ENCODE results near the gene ACTRT3.
A peak's percentile ranks its signal among the peaks of the same experiment; 100 is the strongest.

ACTRT3 gene

DNA sequence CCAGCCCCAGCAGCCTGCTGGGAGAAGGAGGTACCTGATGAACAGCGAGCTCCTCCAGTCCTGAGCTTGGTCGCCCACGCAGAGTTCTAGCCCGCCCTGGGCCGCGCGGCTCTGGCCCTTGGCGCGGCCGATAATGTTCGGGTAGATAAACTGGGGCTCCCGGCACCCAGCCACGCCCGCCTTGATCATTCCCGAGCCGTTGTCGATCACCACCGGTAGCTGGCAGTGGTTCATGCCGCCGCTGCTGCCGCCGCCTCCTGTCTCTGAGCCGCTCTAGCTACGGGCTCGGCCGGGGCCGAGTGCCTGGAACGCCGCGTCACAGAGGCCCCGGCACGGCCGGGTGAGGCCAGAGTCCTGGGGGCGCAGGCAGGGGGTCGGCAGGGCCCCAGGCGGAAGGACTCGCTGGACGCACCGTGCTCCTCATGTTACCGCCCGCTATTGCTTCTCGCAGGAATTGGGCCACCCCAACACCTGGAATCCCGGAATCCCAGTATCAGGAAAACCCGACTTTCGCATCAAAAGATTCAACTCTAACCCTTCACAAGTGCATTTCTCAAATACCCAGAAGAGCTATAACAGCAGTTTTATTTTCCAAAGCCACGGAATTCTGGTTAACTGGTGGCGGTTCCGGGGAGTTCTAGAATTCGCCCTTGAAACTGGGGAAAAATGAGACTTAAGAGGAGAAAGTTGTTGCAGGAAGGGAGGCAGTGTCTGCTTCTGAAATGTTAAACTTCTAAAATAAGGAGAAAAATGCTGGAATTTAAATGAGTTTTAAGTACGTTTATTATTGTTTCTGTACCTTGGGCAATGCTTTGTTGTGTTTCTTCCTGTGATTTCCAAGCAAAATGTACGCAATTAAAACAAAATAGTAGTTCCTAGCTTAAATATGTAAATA, at the start of gene ACTRT3 (continued):
- TF ChIP-seq REPIN1 (tag by site-specific recombination; IDR thresholded peaks at IDR 0.05; ENCODE audit: low read depth): no peak
- no peak for TF ChIP-seq ZNF366 (tag by site-specific recombination; conservative IDR thresholded peaks at IDR 0.05)
- peak; percentile 80 for TF ChIP-seq ZEB2 (tag by site-specific recombination; IDR thresholded peaks at IDR 0.05)
- no peak for TF ChIP-seq ZFP3 (tag by site-specific recombination; IDR thresholded peaks at IDR 0.05; ENCODE audit: low read depth)
- no peak for TF ChIP-seq ZNF843 (tag by site-specific recombination; IDR thresholded peaks at IDR 0.05)
- peak; percentile 97 for TF ChIP-seq ZBTB20 (tag by site-specific recombination; IDR thresholded peaks at IDR 0.05)
- TF ChIP-seq, protein P1, sequence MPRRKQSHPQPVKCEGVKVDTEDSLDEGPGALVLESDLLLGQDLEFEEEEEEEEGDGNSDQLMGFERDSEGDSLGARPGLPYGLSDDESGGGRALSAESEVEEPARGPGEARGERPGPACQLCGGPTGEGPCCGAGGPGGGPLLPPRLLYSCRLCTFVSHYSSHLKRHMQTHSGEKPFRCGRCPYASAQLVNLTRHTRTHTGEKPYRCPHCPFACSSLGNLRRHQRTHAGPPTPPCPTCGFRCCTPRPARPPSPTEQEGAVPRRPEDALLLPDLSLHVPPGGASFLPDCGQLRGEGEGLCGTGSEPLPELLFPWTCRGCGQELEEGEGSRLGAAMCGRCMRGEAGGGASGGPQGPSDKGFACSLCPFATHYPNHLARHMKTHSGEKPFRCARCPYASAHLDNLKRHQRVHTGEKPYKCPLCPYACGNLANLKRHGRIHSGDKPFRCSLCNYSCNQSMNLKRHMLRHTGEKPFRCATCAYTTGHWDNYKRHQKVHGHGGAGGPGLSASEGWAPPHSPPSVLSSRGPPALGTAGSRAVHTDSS (tag by site-specific recombination; IDR thresholded peaks at IDR 0.05): no peak
- TF ChIP-seq, protein P2, sequence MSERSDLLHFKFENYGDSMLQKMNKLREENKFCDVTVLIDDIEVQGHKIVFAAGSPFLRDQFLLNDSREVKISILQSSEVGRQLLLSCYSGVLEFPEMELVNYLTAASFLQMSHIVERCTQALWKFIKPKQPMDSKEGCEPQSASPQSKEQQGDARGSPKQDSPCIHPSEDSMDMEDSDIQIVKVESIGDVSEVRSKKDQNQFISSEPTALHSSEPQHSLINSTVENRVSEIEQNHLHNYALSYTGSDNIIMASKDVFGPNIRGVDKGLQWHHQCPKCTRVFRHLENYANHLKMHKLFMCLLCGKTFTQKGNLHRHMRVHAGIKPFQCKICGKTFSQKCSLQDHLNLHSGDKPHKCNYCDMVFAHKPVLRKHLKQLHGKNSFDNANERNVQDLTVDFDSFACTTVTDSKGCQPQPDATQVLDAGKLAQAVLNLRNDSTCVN (tag by site-specific recombination; optimal IDR thresholded peaks at IDR 0.05): peak; percentile 72
- no peak for TF ChIP-seq ZNF514 (tag by site-specific recombination; IDR thresholded peaks at IDR 0.05)
- TF ChIP-seq, protein P3, sequence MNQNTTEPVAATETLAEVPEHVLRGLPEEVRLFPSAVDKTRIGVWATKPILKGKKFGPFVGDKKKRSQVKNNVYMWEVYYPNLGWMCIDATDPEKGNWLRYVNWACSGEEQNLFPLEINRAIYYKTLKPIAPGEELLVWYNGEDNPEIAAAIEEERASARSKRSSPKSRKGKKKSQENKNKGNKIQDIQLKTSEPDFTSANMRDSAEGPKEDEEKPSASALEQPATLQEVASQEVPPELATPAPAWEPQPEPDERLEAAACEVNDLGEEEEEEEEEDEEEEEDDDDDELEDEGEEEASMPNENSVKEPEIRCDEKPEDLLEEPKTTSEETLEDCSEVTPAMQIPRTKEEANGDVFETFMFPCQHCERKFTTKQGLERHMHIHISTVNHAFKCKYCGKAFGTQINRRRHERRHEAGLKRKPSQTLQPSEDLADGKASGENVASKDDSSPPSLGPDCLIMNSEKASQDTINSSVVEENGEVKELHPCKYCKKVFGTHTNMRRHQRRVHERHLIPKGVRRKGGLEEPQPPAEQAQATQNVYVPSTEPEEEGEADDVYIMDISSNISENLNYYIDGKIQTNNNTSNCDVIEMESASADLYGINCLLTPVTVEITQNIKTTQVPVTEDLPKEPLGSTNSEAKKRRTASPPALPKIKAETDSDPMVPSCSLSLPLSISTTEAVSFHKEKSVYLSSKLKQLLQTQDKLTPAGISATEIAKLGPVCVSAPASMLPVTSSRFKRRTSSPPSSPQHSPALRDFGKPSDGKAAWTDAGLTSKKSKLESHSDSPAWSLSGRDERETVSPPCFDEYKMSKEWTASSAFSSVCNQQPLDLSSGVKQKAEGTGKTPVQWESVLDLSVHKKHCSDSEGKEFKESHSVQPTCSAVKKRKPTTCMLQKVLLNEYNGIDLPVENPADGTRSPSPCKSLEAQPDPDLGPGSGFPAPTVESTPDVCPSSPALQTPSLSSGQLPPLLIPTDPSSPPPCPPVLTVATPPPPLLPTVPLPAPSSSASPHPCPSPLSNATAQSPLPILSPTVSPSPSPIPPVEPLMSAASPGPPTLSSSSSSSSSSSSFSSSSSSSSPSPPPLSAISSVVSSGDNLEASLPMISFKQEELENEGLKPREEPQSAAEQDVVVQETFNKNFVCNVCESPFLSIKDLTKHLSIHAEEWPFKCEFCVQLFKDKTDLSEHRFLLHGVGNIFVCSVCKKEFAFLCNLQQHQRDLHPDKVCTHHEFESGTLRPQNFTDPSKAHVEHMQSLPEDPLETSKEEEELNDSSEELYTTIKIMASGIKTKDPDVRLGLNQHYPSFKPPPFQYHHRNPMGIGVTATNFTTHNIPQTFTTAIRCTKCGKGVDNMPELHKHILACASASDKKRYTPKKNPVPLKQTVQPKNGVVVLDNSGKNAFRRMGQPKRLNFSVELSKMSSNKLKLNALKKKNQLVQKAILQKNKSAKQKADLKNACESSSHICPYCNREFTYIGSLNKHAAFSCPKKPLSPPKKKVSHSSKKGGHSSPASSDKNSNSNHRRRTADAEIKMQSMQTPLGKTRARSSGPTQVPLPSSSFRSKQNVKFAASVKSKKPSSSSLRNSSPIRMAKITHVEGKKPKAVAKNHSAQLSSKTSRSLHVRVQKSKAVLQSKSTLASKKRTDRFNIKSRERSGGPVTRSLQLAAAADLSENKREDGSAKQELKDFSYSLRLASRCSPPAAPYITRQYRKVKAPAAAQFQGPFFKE (tag by site-specific recombination; IDR thresholded peaks at IDR 0.05; ENCODE audit: borderline replicate concordance): no peak
- no peak for TF ChIP-seq ZNF626 (tag by site-specific recombination; IDR thresholded peaks at IDR 0.05)
- peak; percentile 26; the same call in 1 of the 2 replicates for TF ChIP-seq KLF9 (tag by site-specific recombination; IDR thresholded peaks at IDR 0.05; ENCODE audit: low read depth)
- no peak for TF ChIP-seq ZNF19 (tag by site-specific recombination; IDR thresholded peaks at IDR 0.05; ENCODE audit: low read depth)
- TF ChIP-seq, protein P4, sequence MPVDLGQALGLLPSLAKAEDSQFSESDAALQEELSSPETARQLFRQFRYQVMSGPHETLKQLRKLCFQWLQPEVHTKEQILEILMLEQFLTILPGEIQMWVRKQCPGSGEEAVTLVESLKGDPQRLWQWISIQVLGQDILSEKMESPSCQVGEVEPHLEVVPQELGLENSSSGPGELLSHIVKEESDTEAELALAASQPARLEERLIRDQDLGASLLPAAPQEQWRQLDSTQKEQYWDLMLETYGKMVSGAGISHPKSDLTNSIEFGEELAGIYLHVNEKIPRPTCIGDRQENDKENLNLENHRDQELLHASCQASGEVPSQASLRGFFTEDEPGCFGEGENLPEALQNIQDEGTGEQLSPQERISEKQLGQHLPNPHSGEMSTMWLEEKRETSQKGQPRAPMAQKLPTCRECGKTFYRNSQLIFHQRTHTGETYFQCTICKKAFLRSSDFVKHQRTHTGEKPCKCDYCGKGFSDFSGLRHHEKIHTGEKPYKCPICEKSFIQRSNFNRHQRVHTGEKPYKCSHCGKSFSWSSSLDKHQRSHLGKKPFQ (tag by site-specific recombination; IDR thresholded peaks at IDR 0.05): 0 out of 2 replicates have a peak, but pooled peaks have one; percentile 16
- TF ChIP-seq MYNN (tag by site-specific recombination; IDR thresholded peaks at IDR 0.05; ENCODE audit: borderline replicate concordance): no peak
- no peak for TF ChIP-seq ZNF530 (tag by site-specific recombination; IDR thresholded peaks at IDR 0.05; ENCODE audit: low read depth)
- TF ChIP-seq, protein P5, sequence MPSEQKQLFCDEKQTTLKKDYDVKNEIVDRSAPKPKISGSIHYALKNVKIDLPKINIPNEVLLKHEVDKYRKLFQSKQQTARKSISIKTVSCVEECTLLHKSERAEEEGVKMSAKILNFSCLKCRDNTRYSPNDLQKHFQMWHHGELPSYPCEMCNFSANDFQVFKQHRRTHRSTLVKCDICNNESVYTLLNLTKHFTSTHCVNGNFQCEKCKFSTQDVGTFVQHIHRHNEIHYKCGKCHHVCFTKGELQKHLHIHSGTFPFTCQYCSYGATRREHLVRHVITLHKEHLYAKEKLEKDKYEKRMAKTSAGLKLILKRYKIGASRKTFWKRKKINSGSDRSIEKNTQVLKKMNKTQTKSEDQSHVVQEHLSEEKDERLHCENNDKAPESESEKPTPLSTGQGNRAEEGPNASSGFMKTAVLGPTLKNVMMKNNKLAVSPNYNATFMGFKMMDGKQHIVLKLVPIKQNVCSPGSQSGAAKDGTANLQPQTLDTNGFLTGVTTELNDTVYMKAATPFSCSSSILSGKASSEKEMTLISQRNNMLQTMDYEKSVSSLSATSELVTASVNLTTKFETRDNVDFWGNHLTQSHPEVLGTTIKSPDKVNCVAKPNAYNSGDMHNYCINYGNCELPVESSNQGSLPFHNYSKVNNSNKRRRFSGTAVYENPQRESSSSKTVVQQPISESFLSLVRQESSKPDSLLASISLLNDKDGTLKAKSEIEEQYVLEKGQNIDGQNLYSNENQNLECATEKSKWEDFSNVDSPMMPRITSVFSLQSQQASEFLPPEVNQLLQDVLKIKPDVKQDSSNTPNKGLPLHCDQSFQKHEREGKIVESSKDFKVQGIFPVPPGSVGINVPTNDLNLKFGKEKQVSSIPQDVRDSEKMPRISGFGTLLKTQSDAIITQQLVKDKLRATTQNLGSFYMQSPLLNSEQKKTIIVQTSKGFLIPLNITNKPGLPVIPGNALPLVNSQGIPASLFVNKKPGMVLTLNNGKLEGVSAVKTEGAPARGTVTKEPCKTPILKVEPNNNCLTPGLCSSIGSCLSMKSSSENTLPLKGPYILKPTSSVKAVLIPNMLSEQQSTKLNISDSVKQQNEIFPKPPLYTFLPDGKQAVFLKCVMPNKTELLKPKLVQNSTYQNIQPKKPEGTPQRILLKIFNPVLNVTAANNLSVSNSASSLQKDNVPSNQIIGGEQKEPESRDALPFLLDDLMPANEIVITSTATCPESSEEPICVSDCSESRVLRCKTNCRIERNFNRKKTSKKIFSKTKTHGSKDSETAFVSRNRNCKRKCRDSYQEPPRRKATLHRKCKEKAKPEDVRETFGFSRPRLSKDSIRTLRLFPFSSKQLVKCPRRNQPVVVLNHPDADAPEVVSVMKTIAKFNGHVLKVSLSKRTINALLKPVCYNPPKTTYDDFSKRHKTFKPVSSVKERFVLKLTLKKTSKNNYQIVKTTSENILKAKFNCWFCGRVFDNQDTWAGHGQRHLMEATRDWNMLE (tag by site-specific recombination; conservative IDR thresholded peaks at IDR 0.05; ENCODE audit: low read depth): no peak
- TF ChIP-seq ZNF223 (tag by site-specific recombination; IDR thresholded peaks at IDR 0.05): peak; percentile 59; the same call in 1 of the 2 replicates

Data from HEK293 (cell line).